Tongue (tissue), 2 donors: ENCODE data around the gene LIX1L. TPM values are rescaled to one million over a fixed set of nuclear protein-coding genes. Genes with fewer than 3 reads are reported as not detected.

ENCODE experiments used
- DNase-seq: peaks from one replicate; pipeline ENCODE4 v3.0.0-alpha.2; 2015
- total RNA-seq: library from RNA; depleted of rRNA; stranded (reverse); fragments of >200 nt; gene quantifications from one replicate; pipeline ENCODE4 v1.2.3, GENCODE V29; 2014

LIX1L gene
- total RNA-seq, 1 donor from 2014 or later, result 28.3 TPM

DNA sequence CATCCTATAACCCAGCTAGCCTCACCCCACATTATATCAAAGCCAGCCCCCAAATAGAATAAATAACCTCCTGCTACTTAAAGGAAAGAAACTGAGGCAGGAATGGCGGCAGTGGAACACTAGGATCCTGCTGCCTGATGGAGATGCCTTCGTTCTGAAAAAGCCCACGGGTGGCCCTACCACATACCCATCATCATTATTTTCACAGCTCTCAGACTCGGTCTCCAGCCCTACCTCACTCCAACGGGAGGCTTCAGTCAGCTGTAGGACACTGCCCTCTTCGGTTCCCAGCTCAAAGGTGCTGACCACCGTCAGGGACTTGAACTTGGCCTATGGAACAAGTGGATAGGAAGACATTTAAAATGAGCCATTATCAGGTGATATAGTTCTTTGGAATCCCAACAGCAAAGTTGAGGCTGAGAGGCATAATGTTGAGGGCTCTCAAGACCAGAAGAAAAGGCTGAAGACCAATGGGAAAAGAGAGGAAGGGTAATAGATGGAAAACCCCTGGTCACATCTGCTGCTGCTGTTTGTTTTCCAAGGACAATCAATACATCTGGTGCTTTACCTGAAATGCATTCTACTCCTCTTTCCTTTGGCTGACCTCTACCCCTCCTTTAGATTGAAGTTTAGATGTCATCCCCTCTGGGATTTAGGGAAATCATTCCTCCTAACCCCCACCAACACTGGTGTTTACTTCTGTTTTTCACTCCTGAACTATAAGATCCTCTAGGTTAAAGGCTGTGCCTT lies 64.3 kb downstream of the LIX1L start:
- no peak for DNase-seq

DNA sequence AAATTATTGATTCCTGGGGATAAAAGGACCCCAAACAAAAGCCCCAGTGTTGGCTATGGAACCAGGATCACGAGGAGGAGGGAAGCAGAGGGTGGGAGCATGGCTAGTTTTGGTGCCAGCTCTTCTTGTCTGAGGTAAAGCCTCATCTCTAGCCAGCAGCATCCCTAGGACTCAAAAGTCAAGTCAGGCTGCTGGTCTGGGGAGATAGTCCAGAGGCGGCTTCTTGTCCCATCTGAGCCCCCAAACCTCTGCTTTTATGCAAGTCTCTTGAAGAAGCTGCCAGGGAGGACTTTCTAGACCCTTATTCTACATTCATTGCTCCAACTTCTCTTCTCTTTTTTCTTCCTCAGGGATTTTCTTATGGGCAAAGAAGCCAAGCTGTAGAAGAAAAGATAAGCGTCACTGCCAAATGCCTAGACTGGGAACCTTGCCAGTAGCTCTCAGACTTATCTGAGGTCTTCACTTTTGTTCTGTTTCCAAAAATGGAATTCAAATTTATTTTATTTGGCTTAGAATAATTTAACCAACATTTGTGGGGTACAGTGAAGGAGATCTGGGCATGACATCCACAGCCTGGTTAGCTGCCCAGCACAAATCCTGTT lies 65.2 kb downstream of the LIX1L start:
- peak; percentile 56 for DNase-seq

DNA sequence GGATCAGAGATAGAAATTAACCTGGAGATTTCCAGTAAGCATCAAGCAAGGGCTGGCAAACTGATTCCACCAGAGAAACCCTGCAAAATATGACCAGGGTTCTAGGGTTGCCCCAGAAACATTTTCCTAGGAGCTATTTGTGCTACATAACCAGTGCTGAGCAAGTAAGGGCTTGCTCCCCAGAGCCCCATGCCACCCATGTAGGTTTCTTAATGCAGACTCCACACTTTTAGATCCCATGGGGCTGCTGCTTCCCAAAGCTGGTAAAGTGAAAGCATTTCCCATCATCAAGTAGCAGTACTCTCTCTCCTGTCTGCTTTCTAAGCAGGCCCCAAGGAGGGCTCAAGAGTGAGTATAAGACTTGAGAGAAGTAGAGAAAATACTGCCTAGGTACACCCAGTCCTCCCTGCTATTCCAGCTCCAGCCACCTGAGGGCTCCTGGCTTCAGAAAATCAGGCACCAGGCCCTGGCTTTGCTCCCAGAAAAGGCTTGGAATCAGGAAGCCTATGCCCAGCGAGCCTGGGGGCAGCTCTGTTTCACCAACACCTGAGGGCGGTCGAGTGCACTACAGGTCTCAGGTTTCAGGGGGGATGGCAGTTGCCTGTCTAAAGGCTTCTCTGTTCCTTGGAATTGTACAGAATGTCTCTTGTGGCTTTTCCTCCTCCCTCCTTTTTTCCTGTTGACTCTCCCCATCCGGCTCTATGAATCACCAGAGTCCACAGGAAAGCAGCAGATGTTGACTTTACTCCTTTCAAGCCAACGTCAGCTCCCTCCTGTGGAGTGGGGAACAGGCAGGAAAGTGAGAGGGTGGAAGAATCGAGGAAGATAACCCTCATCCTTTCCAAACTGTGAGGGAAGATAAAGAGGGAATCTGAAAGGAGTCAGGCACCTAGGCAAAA lies 66.0 kb downstream of the LIX1L start:
- peak; percentile 98 for DNase-seq

DNA sequence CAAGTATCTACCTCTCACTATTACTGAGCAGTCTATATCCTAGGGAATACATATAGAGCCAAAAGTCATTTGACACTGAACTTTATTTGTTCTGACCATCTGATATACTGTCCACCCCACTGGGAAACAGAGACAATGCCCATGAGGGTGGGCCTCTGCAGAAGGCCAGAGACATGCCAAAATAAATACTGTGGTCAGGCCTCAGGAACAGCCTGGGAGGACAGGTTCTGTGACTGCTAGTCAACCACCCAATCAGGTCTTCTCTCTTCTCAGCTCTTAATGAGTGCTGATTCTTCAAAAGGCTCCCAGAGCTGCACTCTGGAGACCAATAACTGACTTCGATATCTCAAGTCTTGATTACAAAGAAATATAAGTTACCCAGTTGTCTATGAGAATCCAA lies 66.7 kb downstream of the LIX1L start:
- peak; percentile 12 for DNase-seq

- DNase-seq, result no peak
Measured at GRCh38 chr1:145889722-145890121, 68.1 kb downstream of the LIX1L start.

GRCh38 chr1:145887631-145888030 lies 70.2 kb downstream of the LIX1L start:
- no peak for DNase-seq

- no peak for DNase-seq
Measured at GRCh38 chr1:145886816-145887215, 71.0 kb downstream of the LIX1L start.

GRCh38 chr1:145886390-145886789 lies 71.4 kb downstream of the LIX1L start:
- DNase-seq, result no peak

DNA sequence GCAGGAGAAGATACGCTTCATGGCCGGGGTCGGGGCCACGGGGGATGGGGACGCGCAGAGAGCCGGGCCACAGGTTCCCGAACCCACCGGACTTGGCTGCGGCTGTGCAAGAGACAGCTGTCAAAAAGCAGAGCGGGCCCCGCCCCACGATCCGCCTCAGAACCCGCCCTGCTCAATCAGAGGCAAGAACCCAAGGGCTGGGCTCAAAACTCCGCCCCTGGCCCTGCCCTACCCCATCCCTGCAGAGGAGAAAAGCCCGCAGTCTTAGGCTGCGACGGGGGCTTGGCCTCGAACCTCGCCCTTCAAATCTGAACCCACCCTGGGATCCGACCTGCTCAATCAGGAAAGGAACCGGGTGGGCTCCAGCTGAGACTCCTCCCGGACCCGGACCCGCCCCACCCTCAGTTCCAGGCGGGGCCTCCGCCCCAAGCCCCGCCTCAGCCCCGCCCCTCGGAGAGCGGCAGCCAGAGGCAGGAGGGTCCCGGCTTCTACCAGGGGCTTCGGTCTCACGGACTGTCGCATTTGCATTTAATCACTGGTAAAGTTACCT lies 72.0 kb downstream of the LIX1L start, which contains the start of gene ANKRD35:
Gene ANKRD35, minus strand, starts transcription at position 129 of the 550 bp plus-strand sequence. Its CDS starts 108 bp downstream, at position 21.
- DNase-seq, result peak; percentile 88

DNA sequence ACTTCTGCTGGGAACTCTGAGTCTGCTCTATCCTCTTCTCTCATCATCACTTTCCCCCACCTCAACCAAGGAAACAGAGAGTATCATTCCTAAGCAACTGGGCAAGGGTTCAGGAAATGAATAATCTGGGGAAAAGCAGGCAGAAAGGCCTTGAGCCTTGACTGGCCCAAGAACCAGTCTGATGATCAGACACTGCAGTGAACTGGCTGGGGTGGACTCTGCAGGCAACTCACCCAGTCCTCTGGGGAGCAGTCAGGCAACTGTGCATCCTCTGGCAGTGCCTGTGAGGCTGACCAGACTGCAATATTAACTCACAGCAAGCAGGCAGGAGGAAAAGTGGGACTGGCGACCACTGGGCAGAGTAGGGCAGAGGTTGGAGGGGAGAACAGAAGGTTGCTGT lies 73.1 kb downstream of the LIX1L start:
- DNase-seq, result no peak

Other genes with a start within 250 kb of the LIX1L start
- gene CD160, start 238.5 kb downstream of the LIX1L start, total RNA-seq, result not detected
- gene RNF115, start 133.9 kb downstream of the LIX1L start, total RNA-seq, result 18.5 TPM
- gene POLR3C, start 133.8 kb downstream of the LIX1L start, total RNA-seq, result 25.3 TPM
- 14.0 TPM for gene NUDT17, start 112.4 kb downstream of the LIX1L start, total RNA-seq
- gene PIAS3, start 98.9 kb downstream of the LIX1L start, total RNA-seq, result 19.0 TPM
- 13.1 TPM for gene ANKRD35, start 72.2 kb downstream of the LIX1L start, total RNA-seq
- 6.6 TPM for gene ITGA10, start 48.0 kb downstream of the LIX1L start, total RNA-seq
- 24.6 TPM for gene PEX11B, start 39.3 kb downstream of the LIX1L start, total RNA-seq
- gene RBM8A, start 30.5 kb downstream of the LIX1L start, total RNA-seq, result 133 TPM
- 0.51 TPM for gene ANKRD34A, start 6.6 kb upstream of the LIX1L start, total RNA-seq
- gene POLR3GL, start 6.7 kb upstream of the LIX1L start, total RNA-seq, result 20.1 TPM
- 834 TPM for gene TXNIP, start 38.6 kb upstream of the LIX1L start, total RNA-seq
- gene HJV, start 63.7 kb upstream of the LIX1L start, total RNA-seq, result 111 TPM
- 2.9 TPM for gene NBPF10, start 186.8 kb upstream of the LIX1L start, total RNA-seq